ENCODE measurements around the gene DYRK4. TPM values are rescaled to one million over a fixed set of nuclear protein-coding genes. Genes with fewer than 3 reads are reported as not detected.
A peak's percentile ranks its signal among the peaks of the same experiment; 100 is the strongest.

DYRK4 gene
- total and polyA plus RNA-seq, 2 of the 13 experiments (the other 11 are each of a cell fraction or from before 2014, with no cell fraction given), result 29.4 to 40.2 TPM

DNA sequence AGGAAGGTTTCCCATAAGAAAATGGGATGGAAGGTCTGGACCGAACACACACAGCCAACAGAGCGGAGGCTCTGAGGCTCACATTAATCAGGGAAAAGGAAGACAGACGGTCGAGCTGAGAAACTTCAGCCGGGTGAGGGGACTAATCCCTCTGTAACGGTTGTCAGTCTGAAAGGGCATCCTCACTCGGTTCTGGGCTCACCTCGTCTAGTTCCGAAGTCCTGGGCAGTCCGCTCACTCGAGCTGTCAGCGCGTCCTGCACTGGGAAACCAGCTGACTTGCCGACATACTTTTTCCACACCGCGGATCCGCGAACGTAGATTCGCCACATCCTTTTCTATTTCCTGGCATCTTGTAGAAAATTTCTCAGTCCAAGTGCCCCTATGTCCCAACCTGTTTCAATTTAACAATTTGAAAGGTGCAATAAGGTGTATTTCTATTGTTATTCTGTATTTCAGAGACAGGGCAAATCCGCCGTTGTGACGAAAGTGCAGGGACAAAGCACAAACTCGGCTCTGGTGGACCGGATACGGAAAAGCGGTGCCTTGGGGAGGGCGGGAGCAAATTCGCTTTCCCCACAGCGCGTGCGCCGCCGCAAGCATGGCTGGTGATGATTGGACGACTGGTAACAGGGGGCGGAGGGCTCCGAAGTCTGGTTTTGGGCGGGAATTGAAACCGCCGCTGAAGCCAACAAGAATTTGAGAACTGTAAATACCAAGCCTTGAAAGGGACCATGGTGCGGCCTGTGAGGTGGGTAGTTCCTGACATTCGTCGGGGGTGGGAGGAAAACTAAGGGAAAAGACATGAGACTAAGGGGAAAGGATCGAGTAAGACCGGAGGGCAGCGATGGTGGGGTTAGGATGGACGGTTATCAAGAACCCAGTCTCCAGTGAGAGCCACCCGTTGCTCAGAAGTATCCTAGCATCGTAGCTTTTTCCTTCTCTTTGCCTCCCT, 23.5 kb upstream of the DYRK4 start, which contains the start of gene RAD51AP1 (continued):
- TF ChIP-seq, protein P1, sequence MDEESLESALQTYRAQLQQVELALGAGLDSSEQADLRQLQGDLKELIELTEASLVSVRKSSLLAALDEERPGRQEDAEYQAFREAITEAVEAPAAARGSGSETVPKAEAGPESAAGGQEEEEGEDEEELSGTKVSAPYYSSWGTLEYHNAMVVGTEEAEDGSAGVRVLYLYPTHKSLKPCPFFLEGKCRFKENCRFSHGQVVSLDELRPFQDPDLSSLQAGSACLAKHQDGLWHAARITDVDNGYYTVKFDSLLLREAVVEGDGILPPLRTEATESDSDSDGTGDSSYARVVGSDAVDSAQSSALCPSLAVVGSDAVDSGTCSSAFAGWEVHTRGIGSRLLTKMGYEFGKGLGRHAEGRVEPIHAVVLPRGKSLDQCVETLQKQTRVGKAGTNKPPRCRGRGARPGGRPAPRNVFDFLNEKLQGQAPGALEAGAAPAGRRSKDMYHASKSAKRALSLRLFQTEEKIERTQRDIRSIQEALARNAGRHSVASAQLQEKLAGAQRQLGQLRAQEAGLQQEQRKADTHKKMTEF (CRISPR knock-in tag; IDR thresholded peaks at IDR 0.05), result peak; percentile 84
- no peak for TF ChIP-seq ZNF484 (CRISPR knock-in tag; IDR thresholded peaks at IDR 0.05; ENCODE audit: borderline replicate concordance, low read depth)
- TF ChIP-seq ZNF562 (CRISPR knock-in tag; IDR thresholded peaks at IDR 0.05; ENCODE audit: borderline replicate concordance), result no peak
- TF ChIP-seq ZNF737 (CRISPR knock-in tag; IDR thresholded peaks at IDR 0.05; ENCODE audit: borderline replicate concordance), result no peak
- TF ChIP-seq, protein P2, sequence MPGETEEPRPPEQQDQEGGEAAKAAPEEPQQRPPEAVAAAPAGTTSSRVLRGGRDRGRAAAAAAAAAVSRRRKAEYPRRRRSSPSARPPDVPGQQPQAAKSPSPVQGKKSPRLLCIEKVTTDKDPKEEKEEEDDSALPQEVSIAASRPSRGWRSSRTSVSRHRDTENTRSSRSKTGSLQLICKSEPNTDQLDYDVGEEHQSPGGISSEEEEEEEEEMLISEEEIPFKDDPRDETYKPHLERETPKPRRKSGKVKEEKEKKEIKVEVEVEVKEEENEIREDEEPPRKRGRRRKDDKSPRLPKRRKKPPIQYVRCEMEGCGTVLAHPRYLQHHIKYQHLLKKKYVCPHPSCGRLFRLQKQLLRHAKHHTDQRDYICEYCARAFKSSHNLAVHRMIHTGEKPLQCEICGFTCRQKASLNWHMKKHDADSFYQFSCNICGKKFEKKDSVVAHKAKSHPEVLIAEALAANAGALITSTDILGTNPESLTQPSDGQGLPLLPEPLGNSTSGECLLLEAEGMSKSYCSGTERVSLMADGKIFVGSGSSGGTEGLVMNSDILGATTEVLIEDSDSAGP (CRISPR knock-in tag; IDR thresholded peaks at IDR 0.05; ENCODE audit: borderline replicate concordance), result peak; percentile 55; the same call in 1 of the 2 replicates
- TF ChIP-seq, protein P3, sequence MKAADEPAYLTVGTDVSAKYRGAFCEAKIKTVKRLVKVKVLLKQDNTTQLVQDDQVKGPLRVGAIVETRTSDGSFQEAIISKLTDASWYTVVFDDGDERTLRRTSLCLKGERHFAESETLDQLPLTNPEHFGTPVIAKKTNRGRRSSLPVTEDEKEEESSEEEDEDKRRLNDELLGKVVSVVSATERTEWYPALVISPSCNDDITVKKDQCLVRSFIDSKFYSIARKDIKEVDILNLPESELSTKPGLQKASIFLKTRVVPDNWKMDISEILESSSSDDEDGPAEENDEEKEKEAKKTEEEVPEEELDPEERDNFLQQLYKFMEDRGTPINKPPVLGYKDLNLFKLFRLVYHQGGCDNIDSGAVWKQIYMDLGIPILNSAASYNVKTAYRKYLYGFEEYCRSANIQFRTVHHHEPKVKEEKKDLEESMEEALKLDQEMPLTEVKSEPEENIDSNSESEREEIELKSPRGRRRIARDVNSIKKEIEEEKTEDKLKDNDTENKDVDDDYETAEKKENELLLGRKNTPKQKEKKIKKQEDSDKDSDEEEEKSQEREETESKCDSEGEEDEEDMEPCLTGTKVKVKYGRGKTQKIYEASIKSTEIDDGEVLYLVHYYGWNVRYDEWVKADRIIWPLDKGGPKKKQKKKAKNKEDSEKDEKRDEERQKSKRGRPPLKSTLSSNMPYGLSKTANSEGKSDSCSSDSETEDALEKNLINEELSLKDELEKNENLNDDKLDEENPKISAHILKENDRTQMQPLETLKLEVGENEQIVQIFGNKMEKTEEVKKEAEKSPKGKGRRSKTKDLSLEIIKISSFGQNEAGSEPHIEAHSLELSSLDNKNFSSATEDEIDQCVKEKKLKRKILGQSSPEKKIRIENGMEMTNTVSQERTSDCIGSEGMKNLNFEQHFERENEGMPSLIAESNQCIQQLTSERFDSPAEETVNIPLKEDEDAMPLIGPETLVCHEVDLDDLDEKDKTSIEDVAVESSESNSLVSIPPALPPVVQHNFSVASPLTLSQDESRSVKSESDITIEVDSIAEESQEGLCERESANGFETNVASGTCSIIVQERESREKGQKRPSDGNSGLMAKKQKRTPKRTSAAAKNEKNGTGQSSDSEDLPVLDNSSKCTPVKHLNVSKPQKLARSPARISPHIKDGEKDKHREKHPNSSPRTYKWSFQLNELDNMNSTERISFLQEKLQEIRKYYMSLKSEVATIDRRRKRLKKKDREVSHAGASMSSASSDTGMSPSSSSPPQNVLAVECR (CRISPR knock-in tag; IDR thresholded peaks at IDR 0.05; ENCODE audit: borderline replicate concordance), result peak; percentile 96
- TF ChIP-seq, protein P4, sequence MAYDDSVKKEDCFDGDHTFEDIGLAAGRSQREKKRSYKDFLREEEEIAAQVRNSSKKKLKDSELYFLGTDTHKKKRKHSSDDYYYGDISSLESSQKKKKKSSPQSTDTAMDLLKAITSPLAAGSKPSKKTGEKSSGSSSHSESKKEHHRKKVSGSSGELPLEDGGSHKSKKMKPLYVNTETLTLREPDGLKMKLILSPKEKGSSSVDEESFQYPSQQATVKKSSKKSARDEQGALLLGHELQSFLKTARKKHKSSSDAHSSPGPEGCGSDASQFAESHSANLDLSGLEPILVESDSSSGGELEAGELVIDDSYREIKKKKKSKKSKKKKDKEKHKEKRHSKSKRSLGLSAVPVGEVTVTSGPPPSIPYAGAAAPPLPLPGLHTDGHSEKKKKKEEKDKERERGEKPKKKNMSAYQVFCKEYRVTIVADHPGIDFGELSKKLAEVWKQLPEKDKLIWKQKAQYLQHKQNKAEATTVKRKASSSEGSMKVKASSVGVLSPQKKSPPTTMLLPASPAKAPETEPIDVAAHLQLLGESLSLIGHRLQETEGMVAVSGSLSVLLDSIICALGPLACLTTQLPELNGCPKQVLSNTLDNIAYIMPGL (CRISPR knock-in tag; IDR thresholded peaks at IDR 0.05; ENCODE audit: borderline replicate concordance in 1 of 2, low read depth in 1 of 2), result peak; percentile 29 to 72; a peak in 2 of 4 replicates
- TF ChIP-seq, protein P5, sequence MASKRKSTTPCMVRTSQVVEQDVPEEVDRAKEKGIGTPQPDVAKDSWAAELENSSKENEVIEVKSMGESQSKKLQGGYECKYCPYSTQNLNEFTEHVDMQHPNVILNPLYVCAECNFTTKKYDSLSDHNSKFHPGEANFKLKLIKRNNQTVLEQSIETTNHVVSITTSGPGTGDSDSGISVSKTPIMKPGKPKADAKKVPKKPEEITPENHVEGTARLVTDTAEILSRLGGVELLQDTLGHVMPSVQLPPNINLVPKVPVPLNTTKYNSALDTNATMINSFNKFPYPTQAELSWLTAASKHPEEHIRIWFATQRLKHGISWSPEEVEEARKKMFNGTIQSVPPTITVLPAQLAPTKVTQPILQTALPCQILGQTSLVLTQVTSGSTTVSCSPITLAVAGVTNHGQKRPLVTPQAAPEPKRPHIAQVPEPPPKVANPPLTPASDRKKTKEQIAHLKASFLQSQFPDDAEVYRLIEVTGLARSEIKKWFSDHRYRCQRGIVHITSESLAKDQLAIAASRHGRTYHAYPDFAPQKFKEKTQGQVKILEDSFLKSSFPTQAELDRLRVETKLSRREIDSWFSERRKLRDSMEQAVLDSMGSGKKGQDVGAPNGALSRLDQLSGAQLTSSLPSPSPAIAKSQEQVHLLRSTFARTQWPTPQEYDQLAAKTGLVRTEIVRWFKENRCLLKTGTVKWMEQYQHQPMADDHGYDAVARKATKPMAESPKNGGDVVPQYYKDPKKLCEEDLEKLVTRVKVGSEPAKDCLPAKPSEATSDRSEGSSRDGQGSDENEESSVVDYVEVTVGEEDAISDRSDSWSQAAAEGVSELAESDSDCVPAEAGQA (IDR thresholded peaks at IDR 0.05; ENCODE audit: low read depth), result peak; percentile 80; the same call in 1 of the 2 replicates
- TF ChIP-seq, protein P5 (CRISPR knock-in tag; IDR thresholded peaks at IDR 0.05; ENCODE audit: borderline replicate concordance), result no peak
- no peak for TF ChIP-seq ZNF720 (CRISPR knock-in tag; IDR thresholded peaks at IDR 0.05)
- no peak for TF ChIP-seq SMARCE1 (IDR thresholded peaks at IDR 0.05; ENCODE audit: borderline replicate concordance)
